ENCODE results near the gene IGF1.

Gene IGF1

GRCh38 chr12:102513272-102513671 lies 32.9 kb upstream of the IGF1 start:
- TF ChIP-seq, protein P1, sequence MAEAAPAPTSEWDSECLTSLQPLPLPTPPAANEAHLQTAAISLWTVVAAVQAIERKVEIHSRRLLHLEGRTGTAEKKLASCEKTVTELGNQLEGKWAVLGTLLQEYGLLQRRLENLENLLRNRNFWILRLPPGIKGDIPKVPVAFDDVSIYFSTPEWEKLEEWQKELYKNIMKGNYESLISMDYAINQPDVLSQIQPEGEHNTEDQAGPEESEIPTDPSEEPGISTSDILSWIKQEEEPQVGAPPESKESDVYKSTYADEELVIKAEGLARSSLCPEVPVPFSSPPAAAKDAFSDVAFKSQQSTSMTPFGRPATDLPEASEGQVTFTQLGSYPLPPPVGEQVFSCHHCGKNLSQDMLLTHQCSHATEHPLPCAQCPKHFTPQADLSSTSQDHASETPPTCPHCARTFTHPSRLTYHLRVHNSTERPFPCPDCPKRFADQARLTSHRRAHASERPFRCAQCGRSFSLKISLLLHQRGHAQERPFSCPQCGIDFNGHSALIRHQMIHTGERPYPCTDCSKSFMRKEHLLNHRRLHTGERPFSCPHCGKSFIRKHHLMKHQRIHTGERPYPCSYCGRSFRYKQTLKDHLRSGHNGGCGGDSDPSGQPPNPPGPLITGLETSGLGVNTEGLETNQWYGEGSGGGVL (tag by site-specific recombination; IDR thresholded peaks at IDR 0.05): no peak
- no peak for TF ChIP-seq PBX3 (CRISPR knock-in tag; IDR thresholded peaks at IDR 0.05)
- no peak for TF ChIP-seq ZNF16 (tag by site-specific recombination; IDR thresholded peaks at IDR 0.05; ENCODE audit: low read depth)
- TF ChIP-seq OVOL3 (tag by site-specific recombination; IDR thresholded peaks at IDR 0.05): no peak
- no peak for TF ChIP-seq ZSCAN5A (tag by site-specific recombination; IDR thresholded peaks at IDR 0.05)
- TF ChIP-seq MYNN (tag by site-specific recombination; IDR thresholded peaks at IDR 0.05; ENCODE audit: borderline replicate concordance): no peak
- TF ChIP-seq SALL2 (tag by site-specific recombination; IDR thresholded peaks at IDR 0.05; ENCODE audit: borderline replicate concordance): no peak
- no peak for TF ChIP-seq ZBTB21 (tag by site-specific recombination; IDR thresholded peaks at IDR 0.05)
- no peak for TF ChIP-seq ZFP37 (tag by site-specific recombination; IDR thresholded peaks at IDR 0.05)
- no peak for TF ChIP-seq ZNF214 (tag by site-specific recombination; IDR thresholded peaks at IDR 0.05; ENCODE audit: borderline replicate concordance)
- no peak overlapping the region for H3K27ac ChIP-seq (ENCODE audit: extremely low read depth, low read depth, low read length)
- ChIA-PET POLR2A (no interaction called here), CTCF (interaction anchor here (0.6 to 0.7 kb wide), 2 partner anchors 99 to 148 kb away, joined by 3 to 5 read pairs; no protein-coding TSS in a partner anchor)
- no peaks in the 10 kb centered on the region for H3K9me3 ChIP-seq (ENCODE audit: control insufficient read depth, insufficient read depth, low read depth, low read length)
- H3K4me1 ChIP-seq (ENCODE audit: control insufficient read depth, insufficient read depth, low read length): no peaks in the 10 kb centered on the region
- H3K4me3 ChIP-seq (ENCODE audit: low read depth, low read length): no peak overlapping the region
- no peaks in the 10 kb centered on the region for H3K36me3 ChIP-seq (ENCODE audit: control insufficient read depth in 2 of 2, insufficient read depth in 1 of 2, low read length in 2 of 2)

GRCh38 chr12:102512523-102512922 lies 32.2 kb upstream of the IGF1 start:
- CTCF ChIA-PET: interaction anchor here (0.7 kb wide), 1 partner anchor 12 kb away, joined by 3 read pairs; no protein-coding TSS in a partner anchor

More at GRCh38 chr12:102512523-102512922, 32.2 kb upstream of the IGF1 start:
- TF ChIP-seq ZNF148 (tag by site-specific recombination; IDR thresholded peaks at IDR 0.05; ENCODE audit: borderline replicate concordance) (no peak), ZNF416 (tag by site-specific recombination; IDR thresholded peaks at IDR 0.05) (no peak), ZNF37A (tag by site-specific recombination; IDR thresholded peaks at IDR 0.05) (no peak), ZNF776 (tag by site-specific recombination; IDR thresholded peaks at IDR 0.05; ENCODE audit: borderline replicate concordance) (no peak), ZNF221 (tag by site-specific recombination; IDR thresholded peaks at IDR 0.05; ENCODE audit: borderline replicate concordance) (no peak), ZNF707 (tag by site-specific recombination; IDR thresholded peaks at IDR 0.05) (no peak), ZNF654 (tag by site-specific recombination; IDR thresholded peaks at IDR 0.05; ENCODE audit: low read depth) (no peak)
- TF ChIP-seq, protein P2, sequence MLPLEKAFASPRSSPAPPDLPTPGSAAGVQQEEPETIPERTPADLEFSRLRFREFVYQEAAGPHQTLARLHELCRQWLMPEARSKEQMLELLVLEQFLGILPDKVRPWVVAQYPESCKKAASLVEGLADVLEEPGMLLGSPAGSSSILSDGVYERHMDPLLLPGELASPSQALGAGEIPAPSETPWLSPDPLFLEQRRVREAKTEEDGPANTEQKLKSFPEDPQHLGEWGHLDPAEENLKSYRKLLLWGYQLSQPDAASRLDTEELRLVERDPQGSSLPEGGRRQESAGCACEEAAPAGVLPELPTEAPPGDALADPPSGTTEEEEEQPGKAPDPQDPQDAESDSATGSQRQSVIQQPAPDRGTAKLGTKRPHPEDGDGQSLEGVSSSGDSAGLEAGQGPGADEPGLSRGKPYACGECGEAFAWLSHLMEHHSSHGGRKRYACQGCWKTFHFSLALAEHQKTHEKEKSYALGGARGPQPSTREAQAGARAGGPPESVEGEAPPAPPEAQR (tag by site-specific recombination; IDR thresholded peaks at IDR 0.05): no peak
- TF ChIP-seq, protein P3, sequence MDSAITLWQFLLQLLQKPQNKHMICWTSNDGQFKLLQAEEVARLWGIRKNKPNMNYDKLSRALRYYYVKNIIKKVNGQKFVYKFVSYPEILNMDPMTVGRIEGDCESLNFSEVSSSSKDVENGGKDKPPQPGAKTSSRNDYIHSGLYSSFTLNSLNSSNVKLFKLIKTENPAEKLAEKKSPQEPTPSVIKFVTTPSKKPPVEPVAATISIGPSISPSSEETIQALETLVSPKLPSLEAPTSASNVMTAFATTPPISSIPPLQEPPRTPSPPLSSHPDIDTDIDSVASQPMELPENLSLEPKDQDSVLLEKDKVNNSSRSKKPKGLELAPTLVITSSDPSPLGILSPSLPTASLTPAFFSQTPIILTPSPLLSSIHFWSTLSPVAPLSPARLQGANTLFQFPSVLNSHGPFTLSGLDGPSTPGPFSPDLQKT (IDR thresholded peaks at IDR 0.05; ENCODE audit: borderline replicate concordance, low read depth, low read length): no peak
- no peaks in the 10 kb centered on the region for H3K9me3 ChIP-seq (ENCODE audit: control insufficient read depth, insufficient read depth, low read depth, low read length)
- POLR2A ChIA-PET: no interaction called here
- H3K4me3 ChIP-seq (ENCODE audit: low read depth, low read length): no peak overlapping the region
- H3K4me1 ChIP-seq (ENCODE audit: control insufficient read depth, insufficient read depth, low read length): no peaks in the 10 kb centered on the region
- no peak overlapping the region for H3K27ac ChIP-seq (ENCODE audit: extremely low read depth, low read depth, low read length)
- no peaks in the 10 kb centered on the region for H3K36me3 ChIP-seq (ENCODE audit: control insufficient read depth in 2 of 2, insufficient read depth in 1 of 2, low read length in 2 of 2)

All from HEK293 (cell line).